H9 (cell line): ENCODE measurements around the gene ALG13. TPM values are rescaled to one million over a fixed set of nuclear protein-coding genes. Genes with fewer than 3 reads are reported as not detected.

ENCODE experiments used
- DNase-seq: peaks from one replicate; pipeline ENCODE4 v3.0.0-alpha.2; 2017
- H2AFZ ChIP-seq: one replicate; pipeline ENCODE4 v1.6.1; 2013; ENCODE audit warnings: mild to moderate bottlenecking, low read length, control low read depth, moderate library complexity
- H2AK5ac ChIP-seq: 2 replicates; pipeline ENCODE4 v1.6.1; 2013; ENCODE audit warnings: low read length, control low read depth, mixed read lengths; ENCODE audit not compliant: insufficient read length
- H2BK120ac ChIP-seq: one replicate; pipeline ENCODE4 v1.6.1; 2013; ENCODE audit warnings: low read depth, mild to moderate bottlenecking, low read length, control low read depth, inconsistent platforms; ENCODE audit not compliant: poor library complexity, severe bottlenecking
- H2BK12ac ChIP-seq: 2 replicates; pipeline ENCODE4 v1.6.1; 2013; ENCODE audit warnings: low read length, control low read depth, mixed read lengths, low read depth; ENCODE audit not compliant: insufficient read length
- H2BK15ac ChIP-seq: 2 replicates; pipeline ENCODE4 v1.6.1; 2013; ENCODE audit warnings: low read depth, low read length, control low read depth
- H2BK20ac ChIP-seq: one replicate; pipeline ENCODE4 v1.6.1; 2013; ENCODE audit warnings: low read depth, mild to moderate bottlenecking, low read length, control low read depth, inconsistent platforms; ENCODE audit not compliant: poor library complexity, severe bottlenecking
- H2BK5ac ChIP-seq: 2 replicates; pipeline ENCODE4 v1.6.1; 2013; ENCODE audit warnings: low read length, control low read depth, mixed read lengths; ENCODE audit not compliant: insufficient read length
- H3K14ac ChIP-seq: 2 replicates; pipeline ENCODE4 v1.6.1; 2013; ENCODE audit warnings: low read length, control low read depth; ENCODE audit not compliant: insufficient read depth
- H3K18ac ChIP-seq: 2 replicates; pipeline ENCODE4 v1.6.1; 2013; ENCODE audit warnings: low read depth, mild to moderate bottlenecking, mixed read lengths, low read length, control low read depth; ENCODE audit not compliant: insufficient read length
- H3K23ac ChIP-seq: 2 replicates; pipeline ENCODE4 v1.6.1; 2013; ENCODE audit warnings: low read length, control low read depth, mixed read lengths, low read depth; ENCODE audit not compliant: insufficient read length
- H3K23me2 ChIP-seq: 2 replicates; pipeline ENCODE4 v1.6.1; 2013; ENCODE audit warnings: low read depth, mild to moderate bottlenecking, mixed read lengths, low read length, control low read depth; ENCODE audit not compliant: insufficient read length, poor library complexity, severe bottlenecking
- H3K27ac ChIP-seq: 2 replicates; pipeline ENCODE4 v1.5.1; 2013; ENCODE audit warnings: low read length, control low read depth, mixed read lengths, low read depth; ENCODE audit not compliant: insufficient read length
- H3K27me3 ChIP-seq: 2 replicates; pipeline ENCODE4 v1.6.1; 2013; ENCODE audit warnings: low read length, control low read depth, inconsistent platforms; ENCODE audit not compliant: insufficient read depth
- H3K4ac ChIP-seq: 2 replicates; pipeline ENCODE4 v1.6.1; 2013; ENCODE audit warnings: low read depth, mild to moderate bottlenecking, control low read depth, inconsistent platforms, low read length, moderate library complexity
- H3K4me1 ChIP-seq: 2 replicates; pipeline ENCODE4 v1.6.1; 2013; ENCODE audit warnings: low read length, control low read depth, inconsistent platforms; ENCODE audit not compliant: insufficient read depth
- H3K4me2 ChIP-seq: 2 replicates; pipeline ENCODE4 v1.6.1; 2013; ENCODE audit warnings: low read length, control low read depth, mixed read lengths; ENCODE audit not compliant: insufficient read length, insufficient read depth
- H3K56ac ChIP-seq: 2 replicates; pipeline ENCODE4 v1.6.1; 2013; ENCODE audit warnings: low read depth, mild to moderate bottlenecking, mixed read lengths, low read length, control low read depth; ENCODE audit not compliant: insufficient read length
- H3K79me1 ChIP-seq: 2 replicates; pipeline ENCODE4 v1.6.1; 2013; ENCODE audit warnings: low read depth, mild to moderate bottlenecking, moderate library complexity, low read length, control low read depth, inconsistent platforms; ENCODE audit not compliant: insufficient read depth, poor library complexity, severe bottlenecking
- H3K79me2 ChIP-seq: 2 replicates; pipeline ENCODE4 v1.6.1; 2013; ENCODE audit warnings: low read length, control low read depth, inconsistent platforms; ENCODE audit not compliant: insufficient read depth
- H3K9ac ChIP-seq: 2 replicates; pipeline ENCODE4 v1.6.1; 2013; ENCODE audit warnings: low read length, control low read depth, mixed read lengths; ENCODE audit not compliant: insufficient read length; ENCODE audit errors: extremely low read depth
- H3K9me3 ChIP-seq: one replicate; pipeline ENCODE4 v1.6.1; 2013; ENCODE audit warnings: low read depth, low read length, inconsistent platforms; ENCODE audit not compliant: control insufficient read depth
- H3T11ph ChIP-seq: one replicate; pipeline ENCODE4 v1.6.1; 2013; ENCODE audit warnings: mild to moderate bottlenecking, low read length, control low read depth, inconsistent platforms
- H4K20me1 ChIP-seq: one replicate; pipeline ENCODE4 v1.6.1; 2013; ENCODE audit not compliant: control insufficient read depth, insufficient read length, insufficient read depth
- H4K5ac ChIP-seq: 2 replicates; pipeline ENCODE4 v1.6.1; 2013; ENCODE audit warnings: low read depth, mild to moderate bottlenecking, mixed read lengths, low read length, control low read depth; ENCODE audit not compliant: insufficient read length
- H4K8ac ChIP-seq: replicated peaks from 2 replicates; pipeline ENCODE4 v1.6.1; 2013; ENCODE audit warnings: low read length, control low read depth, mixed read lengths, low read depth; ENCODE audit not compliant: insufficient read length
- H4K91ac ChIP-seq: 2 replicates; pipeline ENCODE4 v1.6.1; 2013; ENCODE audit warnings: low read depth, mild to moderate bottlenecking, moderate library complexity, mixed read lengths, low read length, control low read depth; ENCODE audit not compliant: insufficient read length
- H3K27ac Mint-ChIP-seq, 3 experiments: 2 replicates in 2 of 3; 3 replicates in 1 of 3; pipeline ENCODE4 v1.8.0; 2020 to 2021; ENCODE audit warnings: mixed read lengths in 3 of 3, mild to moderate bottlenecking in 1 of 3, moderate library complexity in 1 of 3
- H3K27me3 Mint-ChIP-seq: 2 replicates; pipeline ENCODE4 v1.8.0; 2021; ENCODE audit warnings: low read depth, mild to moderate bottlenecking, moderate library complexity, mixed read lengths
- H3K36me3 Mint-ChIP-seq, 3 experiments: 2 replicates in 2 of 3; 3 replicates in 1 of 3; pipeline ENCODE4 v1.8.0; 2020 to 2021; ENCODE audit warnings: low read depth in 3 of 3, mixed read lengths in 3 of 3; ENCODE audit not compliant: insufficient read depth in 1 of 3
- H3K4me1 Mint-ChIP-seq, 2 experiments: 2 replicates each; pipeline ENCODE4 v1.8.0; 2020; ENCODE audit warnings: mixed read lengths in 2 of 2
- H3K4me3 Mint-ChIP-seq, 2 experiments: 2 replicates in 1 of 2; 3 replicates in 1 of 2; pipeline ENCODE4 v1.8.0; 2020 to 2021; ENCODE audit warnings: mild to moderate bottlenecking in 2 of 2, mixed read lengths in 2 of 2, moderate library complexity in 1 of 2
- H3K9me3 Mint-ChIP-seq, 2 experiments: 2 replicates in 1 of 2; 3 replicates in 1 of 2; pipeline ENCODE4 v1.8.0; 2020; ENCODE audit warnings: mild to moderate bottlenecking in 2 of 2, mixed read lengths in 2 of 2, moderate library complexity in 1 of 2
- total RNA-seq: library from RNA; stranded (reverse); gene quantifications from 2 replicates; pipeline ENCODE4 v1.2.1, GENCODE V29; 2021
- TF ChIP-seq, protein P1 (sequence below): fragments of 200-600 bp; sonication (generic); conservative IDR thresholded peaks from 3 replicates; pipeline ENCODE4 v1.8.0; 2021; ENCODE audit warnings: antibody characterized with exemption, mild to moderate bottlenecking

ALG13 gene
- total RNA-seq, 1 experiment from 2014 or later, result 91.9 TPM

DNA sequence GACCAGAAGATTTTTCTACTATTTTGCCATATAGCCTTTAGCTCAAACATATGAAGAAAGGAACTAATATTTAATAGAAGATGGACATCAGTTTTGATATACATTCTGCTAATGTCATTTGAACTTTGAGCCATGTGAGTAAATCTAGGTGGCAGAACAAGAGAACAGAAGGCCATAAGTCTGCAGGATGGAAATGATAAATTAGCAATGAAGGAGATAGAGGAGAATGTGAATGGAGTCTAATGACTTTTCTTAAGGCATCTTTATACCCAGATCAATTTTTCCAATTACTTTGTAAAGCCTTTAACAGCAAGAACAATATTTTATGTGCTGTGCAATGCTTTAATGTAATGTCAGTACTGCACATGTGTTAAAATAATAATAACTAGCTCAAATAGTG, 30.1 kb upstream of the ALG13 start:
- Mint-ChIP-seq H3K27me3 (no peaks in the 10 kb centered on the region), H3K4me3 (no peak overlapping the region), H3K4me1 (peaks cover 0 to 2% of the 10 kb centered on the region in 2 experiments; a peak in 1 of 4 replicates), H3K27ac (no peak overlapping the region), H3K36me3 (no peaks in the 10 kb centered on the region), H3K9me3 (no peaks in the 10 kb centered on the region)
- Histone ChIP-seq H3K27me3 (no peaks in the 10 kb centered on the region), H3K4ac (no peak overlapping the region), H3K4me2 (no peak overlapping the region), H3K9me3 (no peaks in the 10 kb centered on the region), H2BK20ac (no peak overlapping the region), H3K23ac (no peak overlapping the region), H3K79me1 (no peaks in the 10 kb centered on the region), H3K18ac (no peak overlapping the region), H3K9ac (no peak overlapping the region), H4K8ac (no peak overlapping the region), H2BK120ac (no peak overlapping the region), H3K14ac (no peak overlapping the region), H3K27ac (no peak overlapping the region), H3K56ac (no peak overlapping the region), H2BK15ac (no peak overlapping the region), H2BK5ac (no peak overlapping the region), H4K20me1 (no peaks in the 10 kb centered on the region), H3T11ph (no peak overlapping the region), H2BK12ac (no peak overlapping the region), H2AFZ (no peak overlapping the region), H2AK5ac (no peak overlapping the region), H3K4me1 (no peaks in the 10 kb centered on the region), H4K5ac (no peak overlapping the region), H3K79me2 (no peaks in the 10 kb centered on the region), H4K91ac (no peak overlapping the region), H3K23me2 (no peaks in the 10 kb centered on the region)
- TF ChIP-seq, protein P1, sequence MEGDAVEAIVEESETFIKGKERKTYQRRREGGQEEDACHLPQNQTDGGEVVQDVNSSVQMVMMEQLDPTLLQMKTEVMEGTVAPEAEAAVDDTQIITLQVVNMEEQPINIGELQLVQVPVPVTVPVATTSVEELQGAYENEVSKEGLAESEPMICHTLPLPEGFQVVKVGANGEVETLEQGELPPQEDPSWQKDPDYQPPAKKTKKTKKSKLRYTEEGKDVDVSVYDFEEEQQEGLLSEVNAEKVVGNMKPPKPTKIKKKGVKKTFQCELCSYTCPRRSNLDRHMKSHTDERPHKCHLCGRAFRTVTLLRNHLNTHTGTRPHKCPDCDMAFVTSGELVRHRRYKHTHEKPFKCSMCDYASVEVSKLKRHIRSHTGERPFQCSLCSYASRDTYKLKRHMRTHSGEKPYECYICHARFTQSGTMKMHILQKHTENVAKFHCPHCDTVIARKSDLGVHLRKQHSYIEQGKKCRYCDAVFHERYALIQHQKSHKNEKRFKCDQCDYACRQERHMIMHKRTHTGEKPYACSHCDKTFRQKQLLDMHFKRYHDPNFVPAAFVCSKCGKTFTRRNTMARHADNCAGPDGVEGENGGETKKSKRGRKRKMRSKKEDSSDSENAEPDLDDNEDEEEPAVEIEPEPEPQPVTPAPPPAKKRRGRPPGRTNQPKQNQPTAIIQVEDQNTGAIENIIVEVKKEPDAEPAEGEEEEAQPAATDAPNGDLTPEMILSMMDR, result no peak
- DNase-seq, result no peak
